Lower leg skin (tissue), 4 donors: ENCODE data around the gene ESF1. TPM values are rescaled to one million over a fixed set of nuclear protein-coding genes. Genes with fewer than 3 reads are reported as not detected.
"Not testable (repeated sequence)": the region's sequence is repeated elsewhere in the genome, so short reads cannot be mapped to it uniquely, and the experiment has no call there.

Source experiments
- DNase-seq, 2 donors: peaks; one replicate each; pipeline ENCODE4 v3.0.0-alpha.2; 2019; ENCODE audit warnings: low spot score in 2 of 2
- H3K4me3 ChIP-seq: fragments of 200-600 bp; sonication (generic); 2 replicates; pipeline ENCODE4 v1.5.1; 2017; ENCODE audit warnings: mild to moderate bottlenecking, low read depth; ENCODE audit not compliant: poor library complexity, severe bottlenecking
- CTCF ChIP-seq, 3 donors: fragments of 450-650 bp; IDR thresholded peaks; one replicate each; pipeline ENCODE4 v1.5.1; 2016; ENCODE audit warnings: antibody characterized with exemption in 3 of 3, mild to moderate bottlenecking in 3 of 3, moderate library complexity in 2 of 3
- POLR2A ChIP-seq, 2 donors: fragments of 450-650 bp; IDR thresholded peaks; one replicate each; pipeline ENCODE4 v1.6.1; 2016 to 2017; ENCODE audit warnings: antibody characterized with exemption in 2 of 2, mild to moderate bottlenecking in 1 of 2, moderate library complexity in 1 of 2
- WGBS, 2 donors: methylation state at CpG; one replicate each; pipeline ENCODE4 v1.1.5; 2018; 5-methylcytosine and 5-hydroxymethylcytosine counted together
- intact Hi-C: fragments of 100-400 bp; cut with DNase I; formaldehyde crosslinking; loops from one replicate; pipeline ENCODE4 v1.15.0; 2023; ENCODE audit warnings: low total_unique reads
- total RNA-seq, 4 donors: library from RNA; depleted of rRNA; stranded (reverse); fragments of >200 nt; gene quantifications; one replicate each; pipeline ENCODE4 v1.1.0, GENCODE V29; 2016

The ESF1 gene
- total RNA-seq, 4 donors from 2014 or later, result 9.5 to 11.1 (median 10.8) TPM

GRCh38 chr20:13771853-13772453, 12.8 kb downstream of the ESF1 start:
- no peak overlapping the region for H3K4me3 ChIP-seq
- WGBS, 2 donors, result 54 to 55% methylated on average over 4 of the region's 4 CpGs
- intact Hi-C loops, result no loop called here
- DNase-seq, result no peak
- no peak for TF ChIP-seq CTCF (IDR thresholded peaks at IDR 0.05)
- TF ChIP-seq POLR2A (IDR thresholded peaks at IDR 0.05), result no peak

- TF ChIP-seq CTCF (IDR thresholded peaks at IDR 0.05), result no peak
- TF ChIP-seq POLR2A (IDR thresholded peaks at IDR 0.05), result no peak
- intact Hi-C loops, result no loop called here
- no peak overlapping the region for H3K4me3 ChIP-seq
- DNase-seq, result no peak
- 86 to 88% methylated on average over 5 of the region's 5 CpGs for WGBS, 2 donors
Measured at GRCh38 chr20:13770141-13770540, 14.6 kb downstream of the ESF1 start.

GRCh38 chr20:13765868-13766416, 18.8 kb downstream of the ESF1 start:
- intact Hi-C loops, result loop anchor here (10.0 kb wide), 1 partner anchor 641 kb away; no protein-coding TSS in a partner anchor
- no peak for DNase-seq
- H3K4me3 ChIP-seq, result no peak overlapping the region
- WGBS, 2 donors, result 95 to 97% methylated on average over 1 of the region's 1 CpG
- TF ChIP-seq CTCF (IDR thresholded peaks at IDR 0.05), result no peak
- no peak for TF ChIP-seq POLR2A (IDR thresholded peaks at IDR 0.05)

- TF ChIP-seq POLR2A (IDR thresholded peaks at IDR 0.05) (no peak), CTCF (IDR thresholded peaks at IDR 0.05) (no peak)
- DNase-seq, result no peak
- intact Hi-C loops, result loop anchor here (10.0 kb wide), 1 partner anchor 640 kb away; no protein-coding TSS in a partner anchor
Measured at GRCh38 chr20:13765299-13765698, 19.4 kb downstream of the ESF1 start.

GRCh38 chr20:13760451-13760946, 24.2 kb downstream of the ESF1 start:
- intact Hi-C loops, result loop anchor here (10.0 kb wide), 1 partner anchor 636 kb away; no protein-coding TSS in a partner anchor
- DNase-seq, result not testable (repeated sequence)

More at GRCh38 chr20:13765299-13765698, 19.4 kb downstream of the ESF1 start:
- H3K4me3 ChIP-seq, result no peak overlapping the region

GRCh38 chr20:13758884-13759283, 25.8 kb downstream of the ESF1 start:
- H3K4me3 ChIP-seq, result no peak overlapping the region
- intact Hi-C loops, result no loop called here
- no peak for DNase-seq
- TF ChIP-seq CTCF (IDR thresholded peaks at IDR 0.05) (no peak), POLR2A (IDR thresholded peaks at IDR 0.05) (no peak)
- WGBS, 2 donors, result 95 to 100% methylated on average over 1 of the region's 1 CpG

More at GRCh38 chr20:13760451-13760946, 24.2 kb downstream of the ESF1 start:
- not testable (repeated sequence) for H3K4me3 ChIP-seq
- 98% methylated on average over 9 of the region's 33 CpGs for WGBS, 2 donors
